Testis (tissue), 2 donors: ENCODE measurements around the gene VWA3A.

Source experiments
- POLR2A ChIP-seq: fragments of 450-650 bp; IDR thresholded peaks from one replicate; pipeline ENCODE4 v1.6.1; 2017; ENCODE audit warnings: antibody characterized with exemption, mild to moderate bottlenecking, moderate library complexity
- TF ChIP-seq, protein P1 (sequence below), 3 experiments: fragments of 450-650 bp in 2 of 3; fragments of 200-600 bp in 1 of 3; sonication (generic) in 1 of 3; IDR thresholded peaks; one replicate each; pipeline ENCODE4 v1.5.1; 2016 to 2019; ENCODE audit warnings: antibody characterized with exemption in 3 of 3, mild to moderate bottlenecking in 2 of 3, moderate library complexity in 1 of 3

DNA sequence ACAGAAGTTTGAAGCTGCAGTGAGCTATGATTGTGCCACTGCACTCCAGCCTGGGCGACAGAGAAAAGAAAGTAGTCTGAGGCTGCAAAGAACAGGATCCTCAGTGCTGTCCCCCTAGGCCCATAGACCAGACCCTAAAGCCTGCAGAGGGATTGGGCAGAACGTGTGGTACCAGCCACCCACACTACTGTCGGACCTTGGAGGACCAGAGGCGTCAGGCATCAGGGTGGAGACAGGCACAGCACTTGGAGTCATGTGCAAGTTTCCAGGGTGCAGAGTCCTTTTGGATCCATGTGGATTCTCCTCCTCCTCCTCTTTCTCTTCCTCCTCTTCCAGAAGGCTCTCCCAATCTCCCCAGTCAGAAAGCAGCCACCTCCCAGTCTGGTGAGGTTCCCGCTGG lies 72.1 kb downstream of the VWA3A start:
- TF ChIP-seq, protein P1, sequence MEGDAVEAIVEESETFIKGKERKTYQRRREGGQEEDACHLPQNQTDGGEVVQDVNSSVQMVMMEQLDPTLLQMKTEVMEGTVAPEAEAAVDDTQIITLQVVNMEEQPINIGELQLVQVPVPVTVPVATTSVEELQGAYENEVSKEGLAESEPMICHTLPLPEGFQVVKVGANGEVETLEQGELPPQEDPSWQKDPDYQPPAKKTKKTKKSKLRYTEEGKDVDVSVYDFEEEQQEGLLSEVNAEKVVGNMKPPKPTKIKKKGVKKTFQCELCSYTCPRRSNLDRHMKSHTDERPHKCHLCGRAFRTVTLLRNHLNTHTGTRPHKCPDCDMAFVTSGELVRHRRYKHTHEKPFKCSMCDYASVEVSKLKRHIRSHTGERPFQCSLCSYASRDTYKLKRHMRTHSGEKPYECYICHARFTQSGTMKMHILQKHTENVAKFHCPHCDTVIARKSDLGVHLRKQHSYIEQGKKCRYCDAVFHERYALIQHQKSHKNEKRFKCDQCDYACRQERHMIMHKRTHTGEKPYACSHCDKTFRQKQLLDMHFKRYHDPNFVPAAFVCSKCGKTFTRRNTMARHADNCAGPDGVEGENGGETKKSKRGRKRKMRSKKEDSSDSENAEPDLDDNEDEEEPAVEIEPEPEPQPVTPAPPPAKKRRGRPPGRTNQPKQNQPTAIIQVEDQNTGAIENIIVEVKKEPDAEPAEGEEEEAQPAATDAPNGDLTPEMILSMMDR (IDR thresholded peaks at IDR 0.05) = no peak
- no peak for TF ChIP-seq POLR2A
